Prostate gland (tissue), 2 donors: ENCODE results near the gene BTBD7. TPM values are rescaled to one million over a fixed set of nuclear protein-coding genes. Genes with fewer than 3 reads are reported as not detected.
A peak's percentile ranks its signal among the peaks of the same experiment; 100 is the strongest.

Experiments
- DNase-seq: peaks from one replicate; pipeline ENCODE4 v3.0.0-alpha.2; 2019; ENCODE audit warnings: low spot score
- H3K27ac ChIP-seq, 2 donors: fragments of 200-600 bp; sonication (generic); 2 replicates each; pipeline ENCODE4 v1.5.1; 2017 to 2019
- H3K27me3 ChIP-seq: fragments of 200-600 bp; sonication (generic); replicated peaks from 2 replicates; pipeline ENCODE4 v1.5.1; 2019; ENCODE audit not compliant: insufficient read depth
- H3K36me3 ChIP-seq, 2 donors: fragments of 200-600 bp; sonication (generic); 1 replicate in 1 of 2; 2 replicates in 1 of 2; pipeline versions ENCODE4 v1.5.1 to v1.8.1; 2017 to 2019
- H3K4me1 ChIP-seq: fragments of 200-600 bp; sonication (generic); replicated peaks from 2 replicates; pipeline ENCODE4 v1.5.1; 2019
- H3K4me3 ChIP-seq, 2 donors: fragments of 200-600 bp; sonication (generic); 2 replicates each; pipeline ENCODE4 v1.5.1; 2017 to 2019
- H3K9me3 ChIP-seq: fragments of 200-600 bp; sonication (generic); 2 replicates; pipeline ENCODE4 v1.5.1; 2017
- POLR2A ChIP-seq: fragments of 450-650 bp; IDR thresholded peaks from one replicate; pipeline ENCODE4 v1.6.1; 2016; ENCODE audit warnings: antibody characterized with exemption, mild to moderate bottlenecking
- POLR2AphosphoS5 ChIP-seq: sonication (generic); formaldehyde crosslinking; IDR thresholded peaks from one replicate; pipeline ENCODE4 v1.6.1; 2017; ENCODE audit warnings: antibody characterized with exemption
- WGBS: methylation state at CpG from one replicate; pipeline ENCODE4 v1.1.5; 2018; 5-methylcytosine and 5-hydroxymethylcytosine counted together
- intact Hi-C: fragments of 100-400 bp; cut with DNase I; formaldehyde crosslinking; loops from one replicate; pipeline ENCODE4 v1.14.2; 2022
- total RNA-seq, 2 donors: library from RNA; depleted of rRNA; stranded (reverse); fragments of >200 nt; gene quantifications; one replicate each; pipeline ENCODE4 v1.1.0, GENCODE V29; 2016
- TF ChIP-seq, protein P1 (sequence below), 4 experiments: fragments of 200-600 bp in 2 of 4; fragments of 450-650 bp in 2 of 4; sonication (generic) in 2 of 4; IDR thresholded peaks; 1 replicate in 3 of 4; 2 replicates in 1 of 4; pipeline ENCODE4 v1.5.1; 2016 to 2019; ENCODE audit warnings: antibody characterized with exemption in 4 of 4, mild to moderate bottlenecking in 2 of 4, moderate library complexity in 2 of 4

Gene BTBD7
- total RNA-seq, 2 donors from 2014 or later, result 23.8 to 25.8 TPM

DNA sequence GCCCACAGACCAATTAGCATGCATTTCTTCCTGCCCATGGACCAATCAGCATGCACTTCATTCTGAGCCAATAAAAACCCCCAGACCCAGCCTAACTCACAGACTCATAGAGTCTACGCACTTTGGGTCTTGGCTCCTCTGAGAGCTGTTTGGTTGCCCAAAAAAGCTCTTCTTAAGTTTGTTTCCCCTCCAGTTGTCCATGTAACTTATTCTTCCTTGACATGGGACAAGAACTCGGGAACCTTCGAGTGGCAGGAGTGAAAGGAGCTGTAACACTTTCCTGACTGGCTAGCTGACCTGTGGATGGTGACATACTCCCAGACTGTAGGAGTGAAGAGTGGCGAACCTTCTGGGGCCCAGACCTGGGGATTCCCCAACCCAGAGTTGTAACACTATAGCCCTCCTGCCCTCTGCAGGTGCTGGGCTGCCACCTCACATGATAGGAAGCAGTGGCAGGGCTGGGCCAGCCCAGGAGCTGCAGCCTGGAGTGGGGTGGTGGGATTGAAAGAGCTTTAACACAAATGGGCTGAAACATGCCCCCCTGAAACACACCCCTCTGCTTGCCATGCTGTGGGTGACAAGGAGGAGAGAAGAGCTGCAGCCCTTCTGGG is 4.4 kb upstream of the BTBD7 start:
- no peak overlapping the region for H3K27ac ChIP-seq
- 99% methylated on average over 4 of the region's 4 CpGs for WGBS
- intact Hi-C loops, result no loop called here
- no peaks in the 10 kb centered on the region for H3K27me3 ChIP-seq
- TF ChIP-seq POLR2AphosphoS5 (no peak), POLR2A (no peak)
- TF ChIP-seq, protein P1, sequence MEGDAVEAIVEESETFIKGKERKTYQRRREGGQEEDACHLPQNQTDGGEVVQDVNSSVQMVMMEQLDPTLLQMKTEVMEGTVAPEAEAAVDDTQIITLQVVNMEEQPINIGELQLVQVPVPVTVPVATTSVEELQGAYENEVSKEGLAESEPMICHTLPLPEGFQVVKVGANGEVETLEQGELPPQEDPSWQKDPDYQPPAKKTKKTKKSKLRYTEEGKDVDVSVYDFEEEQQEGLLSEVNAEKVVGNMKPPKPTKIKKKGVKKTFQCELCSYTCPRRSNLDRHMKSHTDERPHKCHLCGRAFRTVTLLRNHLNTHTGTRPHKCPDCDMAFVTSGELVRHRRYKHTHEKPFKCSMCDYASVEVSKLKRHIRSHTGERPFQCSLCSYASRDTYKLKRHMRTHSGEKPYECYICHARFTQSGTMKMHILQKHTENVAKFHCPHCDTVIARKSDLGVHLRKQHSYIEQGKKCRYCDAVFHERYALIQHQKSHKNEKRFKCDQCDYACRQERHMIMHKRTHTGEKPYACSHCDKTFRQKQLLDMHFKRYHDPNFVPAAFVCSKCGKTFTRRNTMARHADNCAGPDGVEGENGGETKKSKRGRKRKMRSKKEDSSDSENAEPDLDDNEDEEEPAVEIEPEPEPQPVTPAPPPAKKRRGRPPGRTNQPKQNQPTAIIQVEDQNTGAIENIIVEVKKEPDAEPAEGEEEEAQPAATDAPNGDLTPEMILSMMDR (IDR thresholded peaks at IDR 0.05), result no peak
- no peak overlapping the region for H3K4me3 ChIP-seq
- H3K4me1 ChIP-seq, result no peaks in the 10 kb centered on the region
- no peak for DNase-seq
- no peaks in the 10 kb centered on the region for H3K36me3 ChIP-seq
- H3K9me3 ChIP-seq, result no peaks in the 10 kb centered on the region

DNA sequence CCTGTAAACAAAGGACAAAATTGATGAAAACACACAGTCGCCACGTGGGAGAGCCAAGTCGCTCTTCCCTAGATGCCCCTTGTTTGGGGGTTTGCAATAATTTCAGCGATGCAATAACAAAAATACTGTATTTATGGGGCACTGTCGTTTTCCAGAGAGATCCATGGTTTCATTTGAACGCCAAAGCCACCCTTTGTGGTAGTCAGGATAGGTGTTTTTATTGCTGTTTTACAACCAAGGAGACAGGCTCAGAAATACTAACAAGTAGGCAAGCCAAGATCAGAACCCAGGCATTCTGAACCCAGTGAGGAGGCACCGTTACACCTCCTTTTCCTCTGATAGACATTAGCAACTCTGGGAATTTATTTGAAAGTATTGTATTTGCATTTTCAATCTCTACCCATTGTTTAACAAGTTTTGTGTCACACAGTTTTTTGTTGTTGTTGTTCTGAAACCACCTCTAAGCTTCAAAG is 831 bp upstream of the BTBD7 start:
- 3% methylated on average over 7 of the region's 7 CpGs for WGBS
- DNase-seq, result no peak

DNA sequence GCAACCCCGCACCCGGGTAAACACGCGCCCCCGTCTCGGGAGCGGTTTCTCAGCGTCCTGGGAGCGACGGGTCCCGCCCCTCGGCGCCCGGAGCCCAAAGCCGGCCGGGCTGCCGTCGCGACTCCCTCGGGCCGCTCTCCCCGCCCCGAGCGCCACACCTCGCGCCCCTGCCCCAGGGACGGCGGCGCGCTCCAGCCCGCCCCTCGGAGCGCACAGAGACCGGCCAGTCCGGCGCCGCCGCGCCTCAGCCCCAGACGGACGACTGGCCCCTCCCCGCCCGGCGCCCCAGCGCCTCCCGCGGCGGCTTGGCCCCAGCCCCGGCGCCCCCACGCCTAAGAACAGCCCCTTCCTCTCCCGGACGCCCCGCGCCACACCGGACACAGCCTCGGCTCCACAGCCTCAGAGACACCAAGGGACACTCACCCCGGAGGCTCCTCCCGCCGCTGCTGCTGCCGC is 411 bp downstream of the BTBD7 start:
- DNase-seq, result peak; percentile 42
- H3K9me3 ChIP-seq, result no peaks in the 10 kb centered on the region
- no peak for TF ChIP-seq POLR2A
- no peak for TF ChIP-seq POLR2AphosphoS5
- TF ChIP-seq, protein P1 (IDR thresholded peaks at IDR 0.05), result no peak
- H3K36me3 ChIP-seq, result no peaks in the 10 kb centered on the region
- no peaks in the 10 kb centered on the region for H3K27me3 ChIP-seq
- peaks cover 5% of the 10 kb centered on the region for H3K4me1 ChIP-seq
- peak overlapping the region; percentile 94 to 97 for H3K27ac ChIP-seq
- intact Hi-C loops, result loop anchor here (5.0 kb wide), 1 partner anchor 125 kb away; the partner anchor contains the start of genes GON7 and UBR7
- WGBS, result 1% methylated on average over 37 of the region's 61 CpGs
- peak overlapping the region; percentile 84 to 94 for H3K4me3 ChIP-seq

More for the DNA sequence above, 831 bp upstream of the BTBD7 start:
- TF ChIP-seq POLR2AphosphoS5 (no peak), POLR2A (no peak)
- TF ChIP-seq, protein P1 (IDR thresholded peaks at IDR 0.05), result no peak
- Histone ChIP-seq H3K27ac (peak overlapping the region; percentile 94 to 97), H3K4me1 (peaks cover 5% of the 10 kb centered on the region), H3K27me3 (no peaks in the 10 kb centered on the region), H3K4me3 (peak overlapping the region; percentile 84 to 94), H3K9me3 (no peaks in the 10 kb centered on the region), H3K36me3 (no peaks in the 10 kb centered on the region)
- intact Hi-C loops, result loop anchor here (5.0 kb wide), 1 partner anchor 126 kb away; the partner anchor contains the start of genes GON7 and UBR7

DNA sequence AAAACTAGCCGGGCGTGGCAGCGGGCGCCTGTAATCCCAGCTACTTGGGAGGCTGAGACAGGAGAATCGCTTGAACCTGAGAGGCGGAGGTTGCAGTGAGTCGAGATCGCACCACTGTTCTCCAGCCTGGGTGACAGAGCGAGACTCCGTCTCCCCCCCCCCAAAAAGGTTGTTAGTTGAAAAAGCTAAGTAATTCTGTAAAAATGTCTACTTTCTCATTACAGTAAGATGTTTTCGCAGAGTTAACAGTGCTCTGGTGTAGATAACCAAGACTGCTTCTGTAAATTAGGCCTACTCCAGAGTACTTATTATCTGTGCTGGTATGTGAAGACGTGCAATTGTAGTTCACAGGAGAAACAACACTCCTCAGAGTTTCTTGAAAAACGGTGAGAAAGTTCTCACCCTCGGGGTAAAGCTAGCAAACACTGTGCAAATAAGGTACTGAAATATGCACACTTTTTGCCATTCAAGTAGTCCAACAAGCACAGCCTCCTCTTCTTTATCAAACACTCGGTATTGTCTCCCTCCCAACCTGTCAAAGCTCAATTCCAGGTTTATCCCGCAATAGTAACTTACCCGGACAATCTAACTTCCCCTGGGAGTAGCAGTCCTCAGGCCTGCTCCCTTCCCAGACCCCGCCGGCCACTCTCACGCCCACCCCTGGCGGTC is 974 bp downstream of the BTBD7 start:
- Histone ChIP-seq H3K4me3 (peak overlapping the region; percentile 84 to 94), H3K9me3 (no peaks in the 10 kb centered on the region), H3K27ac (peak overlapping the region; percentile 94 to 97), H3K36me3 (no peaks in the 10 kb centered on the region), H3K4me1 (peaks cover 5% of the 10 kb centered on the region), H3K27me3 (no peaks in the 10 kb centered on the region)
- 33% methylated on average over 21 of the region's 21 CpGs for WGBS
- TF ChIP-seq, protein P1 (IDR thresholded peaks at IDR 0.05), result no peak
- TF ChIP-seq POLR2AphosphoS5 (no peak), POLR2A (no peak)
- intact Hi-C loops, result loop anchor here (5.0 kb wide), 1 partner anchor 125 kb away; the partner anchor contains the start of genes GON7 and UBR7
- DNase-seq, result no peak
